Bronchial epithelial cell (primary cell): ENCODE results near the gene KIAA1217. TPM values are rescaled to one million over a fixed set of nuclear protein-coding genes. Genes with fewer than 3 reads are reported as not detected.

Experiments used
- DNase-seq: peaks from one replicate; pipeline ENCODE4 v3.0.0-alpha.2; 2010; ENCODE audit warnings: low read depth
- FAIRE-seq: peaks from 2 replicates; lab custom pipeline; 2011; peaks lifted over from hg19 to GRCh38; lab: Jason Lieb, UNC
- H3K27me3 ChIP-seq: 2 replicates; pipeline ENCODE4 v1.5.1; 2011; ENCODE audit warnings: low read length; ENCODE audit not compliant: control insufficient read depth, insufficient read depth
- H3K36me3 ChIP-seq: 2 replicates; pipeline ENCODE4 v1.5.1; 2011; ENCODE audit warnings: low read length; ENCODE audit not compliant: control insufficient read depth, insufficient read depth
- H3K4me3 ChIP-seq: 2 replicates; pipeline ENCODE4 v1.5.1; 2011; ENCODE audit warnings: mild to moderate bottlenecking, low read depth, low read length, control low read depth
- total RNA-seq: library from RNA; depleted of rRNA; stranded (reverse); fragments of >200 nt; gene quantifications from 2 replicates; pipeline ENCODE4 v1.2.1, GENCODE V29; 2014
- TF ChIP-seq, protein P1 (sequence below): IDR thresholded peaks from 2 replicates; pipeline ENCODE4 v1.5.1; 2011; ENCODE audit warnings: mild to moderate bottlenecking, moderate library complexity, low read length, control low read depth, inconsistent platforms; ENCODE audit not compliant: insufficient read depth, severe bottlenecking

Gene KIAA1217
- total RNA-seq, 1 donor from 2014 or later, result 3.4 TPM

DNA sequence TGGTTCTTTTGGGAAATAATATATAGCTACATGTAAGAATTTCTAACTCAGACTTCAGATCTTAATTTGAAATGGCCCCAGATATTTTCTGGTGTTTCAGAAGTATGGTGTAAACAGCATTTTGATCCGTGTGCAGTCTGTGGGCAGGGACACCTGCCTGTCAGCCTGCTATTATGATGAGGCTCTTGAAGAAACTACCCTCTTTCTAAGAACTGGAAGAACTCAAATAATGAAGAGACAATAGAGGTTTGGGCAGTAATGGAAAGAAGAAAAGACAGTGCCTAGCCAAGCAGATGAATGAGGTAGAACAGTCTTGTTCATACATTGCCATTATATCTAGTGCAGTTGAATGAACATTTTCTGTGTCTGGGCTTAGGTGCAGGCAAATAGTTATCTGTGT lies 258.2 kb downstream of the KIAA1217 start:
- DNase-seq (no peak), FAIRE-seq (no peak)
- Histone ChIP-seq H3K27me3 (no peaks in the 10 kb centered on the region), H3K4me3 (peak overlapping the region; percentile 33), H3K36me3 (peaks cover 4% of the 10 kb centered on the region)
- TF ChIP-seq, protein P1, sequence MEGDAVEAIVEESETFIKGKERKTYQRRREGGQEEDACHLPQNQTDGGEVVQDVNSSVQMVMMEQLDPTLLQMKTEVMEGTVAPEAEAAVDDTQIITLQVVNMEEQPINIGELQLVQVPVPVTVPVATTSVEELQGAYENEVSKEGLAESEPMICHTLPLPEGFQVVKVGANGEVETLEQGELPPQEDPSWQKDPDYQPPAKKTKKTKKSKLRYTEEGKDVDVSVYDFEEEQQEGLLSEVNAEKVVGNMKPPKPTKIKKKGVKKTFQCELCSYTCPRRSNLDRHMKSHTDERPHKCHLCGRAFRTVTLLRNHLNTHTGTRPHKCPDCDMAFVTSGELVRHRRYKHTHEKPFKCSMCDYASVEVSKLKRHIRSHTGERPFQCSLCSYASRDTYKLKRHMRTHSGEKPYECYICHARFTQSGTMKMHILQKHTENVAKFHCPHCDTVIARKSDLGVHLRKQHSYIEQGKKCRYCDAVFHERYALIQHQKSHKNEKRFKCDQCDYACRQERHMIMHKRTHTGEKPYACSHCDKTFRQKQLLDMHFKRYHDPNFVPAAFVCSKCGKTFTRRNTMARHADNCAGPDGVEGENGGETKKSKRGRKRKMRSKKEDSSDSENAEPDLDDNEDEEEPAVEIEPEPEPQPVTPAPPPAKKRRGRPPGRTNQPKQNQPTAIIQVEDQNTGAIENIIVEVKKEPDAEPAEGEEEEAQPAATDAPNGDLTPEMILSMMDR, result no peak

DNA sequence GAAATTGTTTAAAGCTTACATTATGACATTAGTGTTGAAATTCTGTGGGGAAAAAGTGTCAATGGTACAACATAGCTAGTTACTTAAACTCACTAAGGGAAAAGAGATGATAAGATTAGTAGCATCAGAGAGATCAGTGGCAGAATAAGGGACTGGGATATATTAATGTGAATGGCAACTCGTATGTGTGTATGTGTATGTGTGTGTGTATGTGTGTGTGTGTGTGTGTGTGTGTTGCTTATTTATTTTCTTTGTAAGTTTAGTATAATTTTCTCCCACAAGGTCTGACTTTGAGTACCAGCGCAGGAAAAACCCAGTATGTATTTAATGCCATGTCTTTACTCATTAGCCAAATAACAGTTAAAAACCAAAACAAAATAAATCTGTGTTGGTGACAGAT lies 258.7 kb downstream of the KIAA1217 start:
- Histone ChIP-seq H3K36me3 (peaks cover 4% of the 10 kb centered on the region), H3K4me3 (peak overlapping the region; percentile 33), H3K27me3 (no peaks in the 10 kb centered on the region)
- TF ChIP-seq, protein P1, result no peak
- DNase-seq (no peak), FAIRE-seq (no peak)

DNA sequence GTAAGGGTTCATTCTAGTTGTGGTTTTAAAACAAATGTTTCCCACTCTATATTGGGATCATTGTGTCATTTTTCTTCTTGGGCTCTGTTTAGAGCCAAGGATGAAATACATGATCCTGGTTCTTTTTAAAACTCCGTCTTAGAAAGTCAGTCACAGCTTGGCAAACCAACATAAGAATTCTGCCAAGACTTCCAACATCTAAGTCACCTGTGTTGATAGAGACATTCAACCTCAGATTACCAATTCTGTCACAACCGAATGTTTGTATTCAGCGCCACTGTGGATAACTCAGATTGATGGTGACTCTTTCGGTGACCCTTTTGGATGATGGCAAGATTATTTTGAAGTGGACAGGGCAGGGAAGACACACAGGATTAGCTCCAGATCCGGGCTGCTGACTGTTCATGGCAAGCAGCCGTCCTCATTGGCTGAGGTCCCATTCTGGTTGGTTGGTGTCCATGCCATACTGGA lies 259.4 kb downstream of the KIAA1217 start:
- Histone ChIP-seq H3K36me3 (peaks cover 9% of the 10 kb centered on the region), H3K4me3 (peak overlapping the region; percentile 33), H3K27me3 (no peaks in the 10 kb centered on the region)
- DNase-seq, result peak; percentile 36
- FAIRE-seq, result no peak
- TF ChIP-seq, protein P1, result no peak

DNA sequence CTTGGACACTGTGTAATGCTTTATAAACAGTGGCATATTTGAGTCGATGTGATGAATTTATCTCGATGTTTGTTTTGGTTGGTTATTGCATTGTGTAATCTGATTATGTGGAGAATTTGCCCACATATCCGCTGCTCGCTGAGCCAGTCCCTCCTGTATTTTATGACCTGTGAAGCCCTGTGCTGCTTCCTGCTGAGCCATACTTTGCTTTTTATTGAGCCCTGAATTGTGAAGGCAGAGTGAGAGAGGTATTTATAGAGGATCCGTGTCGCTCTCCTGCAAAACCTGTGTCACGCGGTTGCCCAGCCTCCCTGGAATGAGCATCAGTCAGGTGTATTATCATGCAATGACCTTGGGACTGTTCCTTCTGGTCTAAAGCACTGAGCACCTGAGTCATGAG lies 261.1 kb downstream of the KIAA1217 start:
- no peaks in the 10 kb centered on the region for H3K27me3 ChIP-seq
- FAIRE-seq, result no peak
- DNase-seq, result no peak
- H3K4me3 ChIP-seq, result no peak overlapping the region
- H3K36me3 ChIP-seq, result peaks cover 17% of the 10 kb centered on the region
- TF ChIP-seq, protein P1, result no peak

DNA sequence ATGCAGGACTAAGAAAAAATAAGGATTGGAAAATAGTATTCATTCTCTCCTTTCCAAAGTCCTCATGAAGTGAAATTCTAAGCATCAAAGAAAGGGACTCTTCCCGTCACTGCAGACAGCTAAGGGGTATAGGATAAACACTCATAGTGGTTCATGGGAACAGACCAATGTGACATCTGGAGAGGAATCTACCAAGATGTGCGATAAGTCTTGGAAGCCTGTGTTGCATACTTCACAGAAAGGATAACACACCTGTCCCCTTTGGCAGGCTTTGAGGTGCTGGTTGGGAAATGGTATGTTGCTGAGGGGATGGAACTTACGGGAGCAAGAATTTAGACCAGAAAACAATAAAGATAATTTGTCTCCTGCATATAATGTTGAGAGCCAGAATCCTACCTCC lies 266.7 kb downstream of the KIAA1217 start:
- peaks cover 26% of the 10 kb centered on the region for H3K36me3 ChIP-seq
- no peak overlapping the region for H3K4me3 ChIP-seq
- FAIRE-seq, result no peak
- no peak for DNase-seq
- TF ChIP-seq, protein P1, result no peak
- H3K27me3 ChIP-seq, result no peaks in the 10 kb centered on the region
